GM12865 (cell line): ENCODE measurements around the gene TMEM132C.

Source experiments
- DNase-seq: peaks from one replicate; pipeline ENCODE4 v3.0.0; 2010; ENCODE audit warnings: low read depth
- H3K4me3 ChIP-seq: 2 replicates; pipeline ENCODE4 v1.5.1; 2011; ENCODE audit warnings: mild to moderate bottlenecking, low read depth, low read length, control low read depth
- TF ChIP-seq, protein P1 (sequence below): IDR thresholded peaks from 2 replicates; pipeline ENCODE4 v1.5.1; 2011; ENCODE audit warnings: low read length, control low read depth, low read depth, inconsistent platforms; ENCODE audit not compliant: insufficient read depth; ENCODE audit errors: missing control alignments

Gene TMEM132C

DNA sequence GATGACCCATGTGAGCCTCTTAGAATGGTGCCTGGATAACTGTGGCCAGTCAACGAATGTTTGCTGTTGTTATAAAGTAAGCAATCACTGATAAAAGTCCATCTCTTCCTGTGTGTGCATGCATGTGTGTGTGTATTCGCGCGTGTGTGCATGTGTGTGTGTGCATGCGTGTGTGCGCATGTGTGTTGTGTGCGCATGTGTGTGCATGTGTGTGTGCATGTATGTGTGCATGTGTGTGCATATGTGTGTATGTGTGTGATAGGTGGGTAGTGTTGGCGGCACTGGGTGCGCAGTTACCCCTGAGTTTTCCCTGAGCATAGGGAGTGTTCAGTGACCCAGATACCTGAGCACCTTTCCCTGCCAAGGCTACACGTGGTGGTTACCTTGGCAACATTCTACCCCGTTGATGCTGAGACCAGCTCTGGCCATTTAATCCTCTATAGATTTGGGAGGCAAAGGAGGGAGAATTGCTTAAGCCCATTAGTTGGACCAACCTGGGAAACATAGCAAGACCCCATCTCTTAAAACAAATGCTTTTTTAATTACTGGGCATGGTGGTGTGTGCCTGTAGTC lies 419.0 kb downstream of the TMEM132C start:
- no peak overlapping the region for H3K4me3 ChIP-seq
- TF ChIP-seq, protein P1, sequence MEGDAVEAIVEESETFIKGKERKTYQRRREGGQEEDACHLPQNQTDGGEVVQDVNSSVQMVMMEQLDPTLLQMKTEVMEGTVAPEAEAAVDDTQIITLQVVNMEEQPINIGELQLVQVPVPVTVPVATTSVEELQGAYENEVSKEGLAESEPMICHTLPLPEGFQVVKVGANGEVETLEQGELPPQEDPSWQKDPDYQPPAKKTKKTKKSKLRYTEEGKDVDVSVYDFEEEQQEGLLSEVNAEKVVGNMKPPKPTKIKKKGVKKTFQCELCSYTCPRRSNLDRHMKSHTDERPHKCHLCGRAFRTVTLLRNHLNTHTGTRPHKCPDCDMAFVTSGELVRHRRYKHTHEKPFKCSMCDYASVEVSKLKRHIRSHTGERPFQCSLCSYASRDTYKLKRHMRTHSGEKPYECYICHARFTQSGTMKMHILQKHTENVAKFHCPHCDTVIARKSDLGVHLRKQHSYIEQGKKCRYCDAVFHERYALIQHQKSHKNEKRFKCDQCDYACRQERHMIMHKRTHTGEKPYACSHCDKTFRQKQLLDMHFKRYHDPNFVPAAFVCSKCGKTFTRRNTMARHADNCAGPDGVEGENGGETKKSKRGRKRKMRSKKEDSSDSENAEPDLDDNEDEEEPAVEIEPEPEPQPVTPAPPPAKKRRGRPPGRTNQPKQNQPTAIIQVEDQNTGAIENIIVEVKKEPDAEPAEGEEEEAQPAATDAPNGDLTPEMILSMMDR = no peak
- DNase-seq = no peak

DNA sequence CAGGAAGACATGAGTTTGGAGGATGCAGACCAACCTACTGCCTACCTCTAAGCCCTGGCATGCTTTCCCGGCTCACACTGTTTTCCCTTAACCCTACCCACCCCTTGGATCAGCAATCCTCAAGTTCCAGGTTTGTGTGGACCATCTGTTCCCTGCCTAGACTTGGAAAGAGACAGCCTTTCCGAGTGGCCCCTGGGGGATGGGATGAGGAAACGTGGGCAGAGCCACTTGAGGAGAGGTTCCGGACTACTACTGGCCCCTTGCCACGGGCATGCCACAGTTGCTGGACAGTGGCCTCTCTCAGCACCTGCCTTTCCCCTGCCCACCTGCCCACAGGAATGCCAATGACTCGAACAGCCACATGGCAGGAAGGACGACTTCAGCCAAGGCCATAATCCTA lies 420.9 kb downstream of the TMEM132C start:
- H3K4me3 ChIP-seq = no peak overlapping the region
- DNase-seq = no peak
- TF ChIP-seq, protein P1 = no peak

DNA sequence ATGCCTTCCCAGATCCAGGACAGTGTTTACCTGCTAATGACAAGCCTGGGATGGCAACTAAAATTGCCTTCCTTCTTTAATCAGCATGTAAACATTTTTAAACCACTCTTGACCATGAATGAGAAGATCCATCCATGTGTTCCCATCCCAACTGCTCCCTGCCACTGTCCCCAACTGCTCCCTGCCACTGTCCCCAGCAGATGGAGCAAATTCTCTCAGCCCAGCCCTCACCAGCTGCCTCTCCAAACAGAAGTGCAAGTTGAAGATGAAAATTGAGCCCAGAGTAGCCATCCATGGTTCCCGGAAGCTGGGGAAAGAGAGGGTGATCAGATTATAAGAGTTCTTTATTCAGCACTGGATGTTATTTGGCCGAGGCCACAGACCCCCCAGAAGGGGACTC lies 423.7 kb downstream of the TMEM132C start:
- H3K4me3 ChIP-seq = no peak overlapping the region
- no peak for DNase-seq
- TF ChIP-seq, protein P1 = no peak

DNA sequence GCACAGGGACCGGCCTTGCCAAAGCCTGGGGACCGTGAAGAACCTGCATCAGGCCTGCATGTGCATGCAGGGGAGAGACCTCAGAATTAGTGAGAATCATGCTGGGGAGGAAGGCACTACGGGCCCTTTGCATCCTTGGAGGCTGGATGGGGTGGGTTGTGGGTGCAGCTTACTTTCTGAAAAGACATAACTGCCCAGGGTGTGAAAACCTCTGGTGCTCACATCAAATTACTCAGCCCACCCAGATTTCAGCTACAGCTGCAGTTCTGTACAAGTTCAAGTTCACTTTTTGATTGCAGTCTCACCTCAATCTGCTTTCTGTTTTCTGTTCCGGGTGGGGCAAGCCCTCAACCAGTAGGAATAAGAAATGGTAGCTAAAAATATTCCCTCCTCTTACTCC lies 426.1 kb downstream of the TMEM132C start:
- no peak overlapping the region for H3K4me3 ChIP-seq
- peak; percentile 43 for DNase-seq
- TF ChIP-seq, protein P1 = no peak

DNA sequence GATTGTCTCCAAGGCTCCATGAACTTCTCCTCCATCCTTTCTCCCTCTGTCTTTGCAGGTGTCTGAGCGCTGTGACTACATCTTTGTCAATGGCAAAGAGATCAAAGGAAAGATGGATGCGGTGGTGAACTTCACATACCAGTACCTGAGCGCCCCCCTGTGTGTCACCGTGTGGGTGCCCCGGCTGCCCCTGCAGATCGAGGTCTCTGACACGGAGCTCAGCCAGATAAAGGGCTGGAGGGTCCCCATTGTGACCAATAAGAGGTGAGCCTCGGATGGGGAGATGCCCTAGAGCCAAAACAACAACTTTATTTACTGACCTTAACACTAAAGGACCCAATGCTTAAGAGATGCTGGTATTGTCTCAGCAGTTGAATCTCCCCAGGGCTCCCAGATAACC lies 426.8 kb downstream of the TMEM132C start:
- TF ChIP-seq, protein P1 = no peak
- H3K4me3 ChIP-seq = no peak overlapping the region
- DNase-seq = peak; percentile 10

DNA sequence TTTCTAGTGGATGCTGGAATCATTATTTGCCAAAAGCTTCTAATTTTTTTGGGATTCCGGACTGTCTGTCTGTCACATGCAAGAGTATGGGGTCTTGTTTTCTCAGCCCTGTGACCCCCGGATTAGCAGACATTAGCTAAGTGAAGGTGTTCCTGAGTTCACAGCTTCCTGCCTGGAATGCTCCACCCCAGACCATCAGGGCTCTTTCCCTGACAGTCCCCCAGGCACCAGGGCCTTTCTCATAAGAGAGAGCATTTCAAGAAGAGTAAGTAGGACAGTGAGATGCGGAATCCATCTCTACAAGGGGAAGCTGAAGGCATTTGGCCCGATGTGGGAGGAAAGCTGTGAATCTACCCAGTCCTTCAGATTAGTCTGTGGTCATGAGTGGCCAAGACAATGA lies 427.5 kb downstream of the TMEM132C start:
- TF ChIP-seq, protein P1 = no peak
- no peak for DNase-seq
- no peak overlapping the region for H3K4me3 ChIP-seq

DNA sequence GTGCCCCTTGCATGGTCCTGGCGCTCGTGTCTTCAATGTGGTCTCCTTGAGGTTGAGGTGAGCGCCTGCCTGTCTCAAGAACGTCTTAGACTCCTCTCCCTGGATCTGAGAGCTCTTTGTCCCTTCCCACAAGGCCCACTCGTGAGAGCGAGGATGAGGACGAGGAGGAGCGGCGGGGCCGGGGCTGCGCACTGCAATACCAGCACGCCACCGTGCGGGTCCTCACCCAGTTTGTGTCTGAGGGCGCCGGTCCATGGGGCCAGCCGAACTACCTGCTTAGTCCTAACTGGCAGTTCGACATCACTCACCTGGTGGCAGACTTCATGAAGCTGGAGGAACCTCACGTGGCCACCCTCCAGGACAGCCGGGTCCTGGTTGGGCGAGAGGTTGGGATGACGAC lies 428.7 kb downstream of the TMEM132C start:
- TF ChIP-seq, protein P1 = no peak
- no peak for DNase-seq

More for the DNA sequence above, 428.7 kb downstream of the TMEM132C start:
- H3K4me3 ChIP-seq = no peak overlapping the region
